Measurements from ENCODE around the gene ADGRG3. TPM values are rescaled to one million over a fixed set of nuclear protein-coding genes. Genes with fewer than 3 reads are reported as not detected.

ADGRG3 gene
- total and polyA plus RNA-seq, 9 of the 15 experiments (the other 6 are each of a cell fraction or from before 2014, with no cell fraction given): 0.09 to 0.52 (median 0.14) TPM; not detected in 3

DNA sequence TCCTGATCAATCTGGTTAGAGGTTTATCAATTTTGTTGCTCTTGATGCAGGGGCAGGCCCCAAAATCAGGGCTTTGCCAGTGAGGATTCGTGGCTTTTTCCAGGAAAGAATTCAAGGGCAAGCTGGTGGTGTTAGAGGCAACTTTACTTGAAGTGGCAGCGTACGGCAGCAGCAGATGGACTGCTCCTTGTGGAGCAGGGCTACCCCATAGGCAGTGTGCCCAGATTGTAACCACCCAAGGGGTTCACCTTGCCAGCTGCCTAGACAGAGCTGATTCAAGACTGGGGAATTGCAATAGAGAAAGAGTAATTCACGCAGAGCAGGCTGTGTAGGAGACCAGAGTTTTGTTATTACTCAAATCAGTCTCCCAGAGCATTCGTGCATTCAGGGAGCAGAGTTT, 43.2 kb downstream of the ADGRG3 start:
- in situ Hi-C loops (cut with MboI): no loop called here
- DNase-seq (ENCODE audit: extremely low read depth in 1 of 4, low spot score in 3 of 4) (no peak), FAIRE-seq (no peak), ATAC-seq (no peak)
- Histone ChIP-seq H3K79me2 (ENCODE audit: control insufficient read depth, insufficient read depth, low read length) (no peaks in the 10 kb centered on the region), H3K27me3 (ENCODE audit: control insufficient read depth in 2 of 2, insufficient read depth in 2 of 2, low read length in 2 of 2) (peaks cover 10 to 36% of the 10 kb centered on the region in 2 experiments; a peak in 4 of 5 replicates), H3K4me3 (no peak overlapping the region), H2AFZ (ENCODE audit: low read depth, low read length) (no peak overlapping the region), H3K4me2 (ENCODE audit: insufficient read depth, low read length) (no peak overlapping the region), H3K36me3 (ENCODE audit: control insufficient read depth, insufficient read depth, low read length) (no peaks in the 10 kb centered on the region), H3K9me1 (ENCODE audit: control insufficient read depth, insufficient read depth, low read length) (no peaks in the 10 kb centered on the region), H3K4me1 (replicated peaks in 1 of 2; ENCODE audit: control insufficient read depth in 2 of 2, insufficient read depth in 2 of 2, low read length in 2 of 2) (peaks cover 6 to 16% of the 10 kb centered on the region in 2 experiments; a peak in 4 of 5 replicates), H4K20me1 (replicated peaks; ENCODE audit: control insufficient read depth, insufficient read depth, low read length) (no peaks in the 10 kb centered on the region), H3K9ac (ENCODE audit: insufficient read depth in 1 of 2, low read depth in 2 of 2, low read length in 2 of 2) (no peak overlapping the region), H3K9me3 (replicated peaks; ENCODE audit: control insufficient read depth, insufficient read depth, low read depth, low read length) (no peaks in the 10 kb centered on the region), H3K27ac (ENCODE audit: extremely low read depth, low read depth, low read length) (no peak overlapping the region)
- intact Hi-C loops (cut with micrococcal nuclease): no loop called here
- BruUV-seq (replicated peaks): no TSS peak
- POLR2A ChIA-PET: interaction anchor here (1.1 to 1.8 kb wide), 4 partner anchors 11 to 44 kb away, joined by 3 to 4 read pairs (median 4); no protein-coding TSS in a partner anchor
- TF ChIP-seq, protein P1, sequence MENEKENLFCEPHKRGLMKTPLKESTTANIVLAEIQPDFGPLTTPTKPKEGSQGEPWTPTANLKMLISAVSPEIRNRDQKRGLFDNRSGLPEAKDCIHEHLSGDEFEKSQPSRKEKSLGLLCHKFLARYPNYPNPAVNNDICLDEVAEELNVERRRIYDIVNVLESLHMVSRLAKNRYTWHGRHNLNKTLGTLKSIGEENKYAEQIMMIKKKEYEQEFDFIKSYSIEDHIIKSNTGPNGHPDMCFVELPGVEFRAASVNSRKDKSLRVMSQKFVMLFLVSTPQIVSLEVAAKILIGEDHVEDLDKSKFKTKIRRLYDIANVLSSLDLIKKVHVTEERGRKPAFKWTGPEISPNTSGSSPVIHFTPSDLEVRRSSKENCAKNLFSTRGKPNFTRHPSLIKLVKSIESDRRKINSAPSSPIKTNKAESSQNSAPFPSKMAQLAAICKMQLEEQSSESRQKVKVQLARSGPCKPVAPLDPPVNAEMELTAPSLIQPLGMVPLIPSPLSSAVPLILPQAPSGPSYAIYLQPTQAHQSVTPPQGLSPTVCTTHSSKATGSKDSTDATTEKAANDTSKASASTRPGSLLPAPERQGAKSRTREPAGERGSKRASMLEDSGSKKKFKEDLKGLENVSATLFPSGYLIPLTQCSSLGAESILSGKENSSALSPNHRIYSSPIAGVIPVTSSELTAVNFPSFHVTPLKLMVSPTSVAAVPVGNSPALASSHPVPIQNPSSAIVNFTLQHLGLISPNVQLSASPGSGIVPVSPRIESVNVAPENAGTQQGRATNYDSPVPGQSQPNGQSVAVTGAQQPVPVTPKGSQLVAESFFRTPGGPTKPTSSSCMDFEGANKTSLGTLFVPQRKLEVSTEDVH (IDR thresholded peaks at IDR 0.05; ENCODE audit: low read depth, partially characterized antibody): no peak
- TF ChIP-seq TRIM24 (IDR thresholded peaks at IDR 0.05) (no peak), GTF2F1 (IDR thresholded peaks at IDR 0.05; ENCODE audit: low read depth, low read length) (no peak), SMARCA5 (IDR thresholded peaks at IDR 0.05) (no peak), NEUROD1 (IDR thresholded peaks at IDR 0.05; ENCODE audit: borderline replicate concordance, low read depth, low read length, partially characterized antibody) (no peak), XRCC5 (IDR thresholded peaks at IDR 0.05; ENCODE audit: low read depth, low read length) (no peak), WHSC1 (IDR thresholded peaks at IDR 0.05; ENCODE audit: low read length) (no peak), KAT7 (CRISPR knock-in tag; IDR thresholded peaks at IDR 0.05; ENCODE audit: borderline replicate concordance) (no peak), ZNF3 (CRISPR knock-in tag; IDR thresholded peaks at IDR 0.05) (no peak), CBX2 (IDR thresholded peaks at IDR 0.05; ENCODE audit: insufficient read depth, low read length, poor library complexity, severe bottlenecking) (no peak)
- CTCF ChIA-PET (ENCODE audit: low intra/inter-chr PET ratio): no interaction called here
- 24% methylated on average over 5 of the region's 5 CpGs for WGBS (ENCODE audit: insufficient coverage, low coverage, missing lambda C conversion rate)
